Measurements from ENCODE around the gene SPAG7. TPM values are rescaled to one million over a fixed set of nuclear protein-coding genes. Genes with fewer than 3 reads are reported as not detected.

Gene SPAG7
- total RNA-seq, 1 experiment from 2014 or later, result 97.3 TPM

DNA sequence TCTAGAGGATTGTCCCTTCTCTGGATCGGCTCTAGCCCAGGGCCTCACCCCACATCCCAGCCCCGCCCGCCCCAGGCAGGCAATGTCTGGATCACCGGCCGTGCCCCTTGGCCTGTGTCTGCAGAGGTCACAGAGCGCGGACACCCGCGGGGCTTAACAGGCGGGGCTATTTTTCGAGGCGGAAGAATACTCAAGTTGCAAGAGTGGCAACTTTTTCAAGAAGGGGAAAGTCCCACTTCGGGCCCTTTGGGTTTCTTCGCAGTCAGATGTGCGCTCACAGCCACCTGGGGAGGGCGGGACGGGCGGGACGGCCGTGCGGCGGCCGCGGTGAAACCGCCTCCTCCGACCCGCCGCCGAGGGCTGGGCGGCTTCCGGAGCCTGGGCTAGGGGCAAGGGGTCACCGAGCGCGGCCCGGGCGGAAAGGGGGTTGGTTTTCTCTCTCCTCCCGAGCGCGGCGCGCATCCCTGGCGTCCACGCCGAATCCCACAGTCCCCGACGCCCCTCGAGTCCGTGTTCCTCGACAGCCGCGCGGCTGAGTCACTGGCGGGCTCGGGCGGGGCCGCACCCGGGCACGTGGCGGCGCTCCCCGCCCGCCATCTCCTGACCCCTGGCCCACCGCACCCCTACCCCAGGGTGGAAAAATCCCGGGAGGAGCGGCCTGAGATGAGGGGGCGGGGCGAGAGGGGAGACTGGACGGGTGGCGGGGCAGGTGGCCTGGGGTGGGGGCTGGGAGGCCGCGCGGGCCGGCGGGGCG is 18.1 kb downstream of the SPAG7 start (continued):
- TF ChIP-seq, protein P1, sequence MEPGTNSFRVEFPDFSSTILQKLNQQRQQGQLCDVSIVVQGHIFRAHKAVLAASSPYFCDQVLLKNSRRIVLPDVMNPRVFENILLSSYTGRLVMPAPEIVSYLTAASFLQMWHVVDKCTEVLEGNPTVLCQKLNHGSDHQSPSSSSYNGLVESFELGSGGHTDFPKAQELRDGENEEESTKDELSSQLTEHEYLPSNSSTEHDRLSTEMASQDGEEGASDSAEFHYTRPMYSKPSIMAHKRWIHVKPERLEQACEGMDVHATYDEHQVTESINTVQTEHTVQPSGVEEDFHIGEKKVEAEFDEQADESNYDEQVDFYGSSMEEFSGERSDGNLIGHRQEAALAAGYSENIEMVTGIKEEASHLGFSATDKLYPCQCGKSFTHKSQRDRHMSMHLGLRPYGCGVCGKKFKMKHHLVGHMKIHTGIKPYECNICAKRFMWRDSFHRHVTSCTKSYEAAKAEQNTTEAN (CRISPR knock-in tag; IDR thresholded peaks at IDR 0.05), result no peak
- TF ChIP-seq, protein P2, sequence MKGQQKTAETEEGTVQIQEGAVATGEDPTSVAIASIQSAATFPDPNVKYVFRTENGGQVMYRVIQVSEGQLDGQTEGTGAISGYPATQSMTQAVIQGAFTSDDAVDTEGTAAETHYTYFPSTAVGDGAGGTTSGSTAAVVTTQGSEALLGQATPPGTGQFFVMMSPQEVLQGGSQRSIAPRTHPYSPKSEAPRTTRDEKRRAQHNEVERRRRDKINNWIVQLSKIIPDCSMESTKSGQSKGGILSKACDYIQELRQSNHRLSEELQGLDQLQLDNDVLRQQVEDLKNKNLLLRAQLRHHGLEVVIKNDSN (CRISPR knock-in tag; IDR thresholded peaks at IDR 0.05), result peak; percentile 56; the same call in 1 of the 2 replicates
- TF ChIP-seq ZNF396 (CRISPR knock-in tag; IDR thresholded peaks at IDR 0.05; ENCODE audit: borderline replicate concordance) (no peak), EMX1 (CRISPR knock-in tag; IDR thresholded peaks at IDR 0.05) (0 out of 2 replicates have a peak, but pooled peaks have one; percentile 13), GTF2I (CRISPR knock-in tag; conservative IDR thresholded peaks at IDR 0.05) (no peak), NFYB (CRISPR knock-in tag; conservative IDR thresholded peaks at IDR 0.05; ENCODE audit: low read depth) (no peak), RORB (CRISPR knock-in tag; IDR thresholded peaks at IDR 0.05) (no peak), ESRRA (CRISPR knock-in tag; IDR thresholded peaks at IDR 0.05; ENCODE audit: borderline replicate concordance) (no peak; the same call in 1 of the 2 replicates), ZNF416 (CRISPR knock-in tag; IDR thresholded peaks at IDR 0.05) (0 out of 2 replicates have a peak, but pooled peaks have one; percentile 21), PRRX2 (CRISPR knock-in tag; IDR thresholded peaks at IDR 0.05) (no peak), FOXK1 (CRISPR knock-in tag; IDR thresholded peaks at IDR 0.05) (0 out of 2 replicates have a peak, but pooled peaks have one; percentile 21), NR2C2 (CRISPR knock-in tag; IDR thresholded peaks at IDR 0.05) (no peak), MXD4 (CRISPR knock-in tag; IDR thresholded peaks at IDR 0.05; ENCODE audit: borderline replicate concordance) (no peak), KAT7 (CRISPR knock-in tag; IDR thresholded peaks at IDR 0.05; ENCODE audit: borderline replicate concordance) (0 out of 2 replicates have a peak, but pooled peaks have one; percentile 55), TEAD1 (CRISPR knock-in tag; IDR thresholded peaks at IDR 0.05) (no peak), TP53 (CRISPR knock-in tag; IDR thresholded peaks at IDR 0.05) (peak; percentile 27; the same call in 1 of the 2 replicates)
- TF ChIP-seq, protein P3, sequence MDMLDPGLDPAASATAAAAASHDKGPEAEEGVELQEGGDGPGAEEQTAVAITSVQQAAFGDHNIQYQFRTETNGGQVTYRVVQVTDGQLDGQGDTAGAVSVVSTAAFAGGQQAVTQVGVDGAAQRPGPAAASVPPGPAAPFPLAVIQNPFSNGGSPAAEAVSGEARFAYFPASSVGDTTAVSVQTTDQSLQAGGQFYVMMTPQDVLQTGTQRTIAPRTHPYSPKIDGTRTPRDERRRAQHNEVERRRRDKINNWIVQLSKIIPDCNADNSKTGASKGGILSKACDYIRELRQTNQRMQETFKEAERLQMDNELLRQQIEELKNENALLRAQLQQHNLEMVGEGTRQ (CRISPR knock-in tag; IDR thresholded peaks at IDR 0.05), result peak; percentile 56; the same call in 1 of the 2 replicates
- TF ChIP-seq, protein P4, sequence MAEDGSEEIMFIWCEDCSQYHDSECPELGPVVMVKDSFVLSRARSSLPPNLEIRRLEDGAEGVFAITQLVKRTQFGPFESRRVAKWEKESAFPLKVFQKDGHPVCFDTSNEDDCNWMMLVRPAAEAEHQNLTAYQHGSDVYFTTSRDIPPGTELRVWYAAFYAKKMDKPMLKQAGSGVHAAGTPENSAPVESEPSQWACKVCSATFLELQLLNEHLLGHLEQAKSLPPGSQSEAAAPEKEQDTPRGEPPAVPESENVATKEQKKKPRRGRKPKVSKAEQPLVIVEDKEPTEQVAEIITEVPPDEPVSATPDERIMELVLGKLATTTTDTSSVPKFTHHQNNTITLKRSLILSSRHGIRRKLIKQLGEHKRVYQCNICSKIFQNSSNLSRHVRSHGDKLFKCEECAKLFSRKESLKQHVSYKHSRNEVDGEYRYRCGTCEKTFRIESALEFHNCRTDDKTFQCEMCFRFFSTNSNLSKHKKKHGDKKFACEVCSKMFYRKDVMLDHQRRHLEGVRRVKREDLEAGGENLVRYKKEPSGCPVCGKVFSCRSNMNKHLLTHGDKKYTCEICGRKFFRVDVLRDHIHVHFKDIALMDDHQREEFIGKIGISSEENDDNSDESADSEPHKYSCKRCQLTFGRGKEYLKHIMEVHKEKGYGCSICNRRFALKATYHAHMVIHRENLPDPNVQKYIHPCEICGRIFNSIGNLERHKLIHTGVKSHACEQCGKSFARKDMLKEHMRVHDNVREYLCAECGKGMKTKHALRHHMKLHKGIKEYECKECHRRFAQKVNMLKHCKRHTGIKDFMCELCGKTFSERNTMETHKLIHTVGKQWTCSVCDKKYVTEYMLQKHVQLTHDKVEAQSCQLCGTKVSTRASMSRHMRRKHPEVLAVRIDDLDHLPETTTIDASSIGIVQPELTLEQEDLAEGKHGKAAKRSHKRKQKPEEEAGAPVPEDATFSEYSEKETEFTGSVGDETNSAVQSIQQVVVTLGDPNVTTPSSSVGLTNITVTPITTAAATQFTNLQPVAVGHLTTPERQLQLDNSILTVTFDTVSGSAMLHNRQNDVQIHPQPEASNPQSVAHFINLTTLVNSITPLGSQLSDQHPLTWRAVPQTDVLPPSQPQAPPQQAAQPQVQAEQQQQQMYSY (CRISPR knock-in tag; IDR thresholded peaks at IDR 0.05), result no peak
- TF ChIP-seq, protein P5, sequence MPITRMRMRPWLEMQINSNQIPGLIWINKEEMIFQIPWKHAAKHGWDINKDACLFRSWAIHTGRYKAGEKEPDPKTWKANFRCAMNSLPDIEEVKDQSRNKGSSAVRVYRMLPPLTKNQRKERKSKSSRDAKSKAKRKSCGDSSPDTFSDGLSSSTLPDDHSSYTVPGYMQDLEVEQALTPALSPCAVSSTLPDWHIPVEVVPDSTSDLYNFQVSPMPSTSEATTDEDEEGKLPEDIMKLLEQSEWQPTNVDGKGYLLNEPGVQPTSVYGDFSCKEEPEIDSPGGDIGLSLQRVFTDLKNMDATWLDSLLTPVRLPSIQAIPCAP (CRISPR knock-in tag; IDR thresholded peaks at IDR 0.05), result 0 out of 2 replicates have a peak, but pooled peaks have one; percentile 27
- TF ChIP-seq, protein P6, sequence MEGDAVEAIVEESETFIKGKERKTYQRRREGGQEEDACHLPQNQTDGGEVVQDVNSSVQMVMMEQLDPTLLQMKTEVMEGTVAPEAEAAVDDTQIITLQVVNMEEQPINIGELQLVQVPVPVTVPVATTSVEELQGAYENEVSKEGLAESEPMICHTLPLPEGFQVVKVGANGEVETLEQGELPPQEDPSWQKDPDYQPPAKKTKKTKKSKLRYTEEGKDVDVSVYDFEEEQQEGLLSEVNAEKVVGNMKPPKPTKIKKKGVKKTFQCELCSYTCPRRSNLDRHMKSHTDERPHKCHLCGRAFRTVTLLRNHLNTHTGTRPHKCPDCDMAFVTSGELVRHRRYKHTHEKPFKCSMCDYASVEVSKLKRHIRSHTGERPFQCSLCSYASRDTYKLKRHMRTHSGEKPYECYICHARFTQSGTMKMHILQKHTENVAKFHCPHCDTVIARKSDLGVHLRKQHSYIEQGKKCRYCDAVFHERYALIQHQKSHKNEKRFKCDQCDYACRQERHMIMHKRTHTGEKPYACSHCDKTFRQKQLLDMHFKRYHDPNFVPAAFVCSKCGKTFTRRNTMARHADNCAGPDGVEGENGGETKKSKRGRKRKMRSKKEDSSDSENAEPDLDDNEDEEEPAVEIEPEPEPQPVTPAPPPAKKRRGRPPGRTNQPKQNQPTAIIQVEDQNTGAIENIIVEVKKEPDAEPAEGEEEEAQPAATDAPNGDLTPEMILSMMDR (IDR thresholded peaks at IDR 0.05), result no peak
- TF ChIP-seq, protein P7, sequence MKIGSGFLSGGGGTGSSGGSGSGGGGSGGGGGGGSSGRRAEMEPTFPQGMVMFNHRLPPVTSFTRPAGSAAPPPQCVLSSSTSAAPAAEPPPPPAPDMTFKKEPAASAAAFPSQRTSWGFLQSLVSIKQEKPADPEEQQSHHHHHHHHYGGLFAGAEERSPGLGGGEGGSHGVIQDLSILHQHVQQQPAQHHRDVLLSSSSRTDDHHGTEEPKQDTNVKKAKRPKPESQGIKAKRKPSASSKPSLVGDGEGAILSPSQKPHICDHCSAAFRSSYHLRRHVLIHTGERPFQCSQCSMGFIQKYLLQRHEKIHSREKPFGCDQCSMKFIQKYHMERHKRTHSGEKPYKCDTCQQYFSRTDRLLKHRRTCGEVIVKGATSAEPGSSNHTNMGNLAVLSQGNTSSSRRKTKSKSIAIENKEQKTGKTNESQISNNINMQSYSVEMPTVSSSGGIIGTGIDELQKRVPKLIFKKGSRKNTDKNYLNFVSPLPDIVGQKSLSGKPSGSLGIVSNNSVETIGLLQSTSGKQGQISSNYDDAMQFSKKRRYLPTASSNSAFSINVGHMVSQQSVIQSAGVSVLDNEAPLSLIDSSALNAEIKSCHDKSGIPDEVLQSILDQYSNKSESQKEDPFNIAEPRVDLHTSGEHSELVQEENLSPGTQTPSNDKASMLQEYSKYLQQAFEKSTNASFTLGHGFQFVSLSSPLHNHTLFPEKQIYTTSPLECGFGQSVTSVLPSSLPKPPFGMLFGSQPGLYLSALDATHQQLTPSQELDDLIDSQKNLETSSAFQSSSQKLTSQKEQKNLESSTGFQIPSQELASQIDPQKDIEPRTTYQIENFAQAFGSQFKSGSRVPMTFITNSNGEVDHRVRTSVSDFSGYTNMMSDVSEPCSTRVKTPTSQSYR (CRISPR knock-in tag; IDR thresholded peaks at IDR 0.05), result 0 out of 2 replicates have a peak, but pooled peaks have one; percentile 60
- TF ChIP-seq, protein P8, sequence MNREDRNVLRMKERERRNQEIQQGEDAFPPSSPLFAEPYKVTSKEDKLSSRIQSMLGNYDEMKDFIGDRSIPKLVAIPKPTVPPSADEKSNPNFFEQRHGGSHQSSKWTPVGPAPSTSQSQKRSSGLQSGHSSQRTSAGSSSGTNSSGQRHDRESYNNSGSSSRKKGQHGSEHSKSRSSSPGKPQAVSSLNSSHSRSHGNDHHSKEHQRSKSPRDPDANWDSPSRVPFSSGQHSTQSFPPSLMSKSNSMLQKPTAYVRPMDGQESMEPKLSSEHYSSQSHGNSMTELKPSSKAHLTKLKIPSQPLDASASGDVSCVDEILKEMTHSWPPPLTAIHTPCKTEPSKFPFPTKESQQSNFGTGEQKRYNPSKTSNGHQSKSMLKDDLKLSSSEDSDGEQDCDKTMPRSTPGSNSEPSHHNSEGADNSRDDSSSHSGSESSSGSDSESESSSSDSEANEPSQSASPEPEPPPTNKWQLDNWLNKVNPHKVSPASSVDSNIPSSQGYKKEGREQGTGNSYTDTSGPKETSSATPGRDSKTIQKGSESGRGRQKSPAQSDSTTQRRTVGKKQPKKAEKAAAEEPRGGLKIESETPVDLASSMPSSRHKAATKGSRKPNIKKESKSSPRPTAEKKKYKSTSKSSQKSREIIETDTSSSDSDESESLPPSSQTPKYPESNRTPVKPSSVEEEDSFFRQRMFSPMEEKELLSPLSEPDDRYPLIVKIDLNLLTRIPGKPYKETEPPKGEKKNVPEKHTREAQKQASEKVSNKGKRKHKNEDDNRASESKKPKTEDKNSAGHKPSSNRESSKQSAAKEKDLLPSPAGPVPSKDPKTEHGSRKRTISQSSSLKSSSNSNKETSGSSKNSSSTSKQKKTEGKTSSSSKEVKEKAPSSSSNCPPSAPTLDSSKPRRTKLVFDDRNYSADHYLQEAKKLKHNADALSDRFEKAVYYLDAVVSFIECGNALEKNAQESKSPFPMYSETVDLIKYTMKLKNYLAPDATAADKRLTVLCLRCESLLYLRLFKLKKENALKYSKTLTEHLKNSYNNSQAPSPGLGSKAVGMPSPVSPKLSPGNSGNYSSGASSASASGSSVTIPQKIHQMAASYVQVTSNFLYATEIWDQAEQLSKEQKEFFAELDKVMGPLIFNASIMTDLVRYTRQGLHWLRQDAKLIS (CRISPR knock-in tag; IDR thresholded peaks at IDR 0.05; ENCODE audit: borderline replicate concordance), result no peak
